Breast epithelium (tissue), 4 donors: ENCODE measurements around the gene FOLR2. TPM values are rescaled to one million over a fixed set of nuclear protein-coding genes. Genes with fewer than 3 reads are reported as not detected.
"Not testable (repeated sequence)": the region's sequence is repeated elsewhere in the genome, so short reads cannot be mapped to it uniquely, and the experiment has no call there.

Experiments
- DNase-seq, 2 donors: peaks; one replicate each; pipeline ENCODE4 v3.0.0-alpha.2; 2019; ENCODE audit warnings: low spot score in 2 of 2
- H3K27ac ChIP-seq, 2 donors: fragments of 200-600 bp; sonication (generic) in 1 of 2; one replicate each; pipeline ENCODE4 v1.5.1; 2016 to 2019; ENCODE audit warnings: mild to moderate bottlenecking in 1 of 2
- H3K27me3 ChIP-seq, 2 donors: fragments of 200-600 bp; sonication (generic) in 1 of 2; one replicate each; pipeline versions ENCODE4 v1.5.1 to v1.6.0; 2017 to 2019; ENCODE audit warnings: control low read depth in 1 of 2, mild to moderate bottlenecking in 1 of 2
- H3K36me3 ChIP-seq: fragments of 200-600 bp; one replicate; pipeline ENCODE4 v1.5.1; 2019
- H3K4me1 ChIP-seq, 2 donors: fragments of 200-600 bp; sonication (generic); one replicate each; pipeline ENCODE4 v1.5.1; 2016 to 2019; ENCODE audit warnings: control low read depth in 1 of 2
- H3K4me3 ChIP-seq, 3 donors: fragments of 200-600 bp; sonication (generic); 1 replicate in 2 of 3; 2 replicates in 1 of 3; pipeline ENCODE4 v1.5.1; 2016 to 2019; ENCODE audit warnings: mild to moderate bottlenecking in 3 of 3, moderate library complexity in 2 of 3
- H3K9me3 ChIP-seq, 2 donors: fragments of 200-600 bp; sonication (generic) in 1 of 2; one replicate each; pipeline ENCODE4 v1.5.1; 2016 to 2019; ENCODE audit warnings: control low read depth in 1 of 2
- CTCF ChIP-seq, 3 donors: fragments of 450-650 bp; IDR thresholded peaks; one replicate each; pipeline ENCODE4 v1.5.1; 2016 to 2017; ENCODE audit warnings: antibody characterized with exemption in 3 of 3, mild to moderate bottlenecking in 3 of 3, moderate library complexity in 3 of 3
- POLR2A ChIP-seq: fragments of 450-650 bp; IDR thresholded peaks from one replicate; pipeline ENCODE4 v1.6.1; 2016; ENCODE audit warnings: antibody characterized with exemption, mild to moderate bottlenecking, moderate library complexity
- POLR2AphosphoS5 ChIP-seq, 3 donors: sonication (generic); formaldehyde crosslinking; IDR thresholded peaks; one replicate each; pipeline ENCODE4 v1.6.1; 2017; ENCODE audit warnings: antibody characterized with exemption in 3 of 3
- intact Hi-C: fragments of 100-400 bp; cut with DNase I; formaldehyde crosslinking; loops from one replicate; pipeline ENCODE4 v1.15.1; 2023; ENCODE audit warnings: low total_unique reads
- total RNA-seq, 3 donors: library from RNA; depleted of rRNA; stranded (reverse); fragments of >200 nt; gene quantifications; one replicate each; pipeline ENCODE4 v1.1.0, GENCODE V29; 2016

The FOLR2 gene
- total RNA-seq, 3 donors from 2014 or later: 5.2 to 143 (median 16.7) TPM

- intact Hi-C loops: no loop called here
- TF ChIP-seq CTCF (IDR thresholded peaks at IDR 0.05) (no peak), POLR2A (no peak), POLR2AphosphoS5 (IDR thresholded peaks at IDR 0.05) (no peak)
- no peaks in the 10 kb centered on the region for H3K27me3 ChIP-seq
- no peak overlapping the region for H3K27ac ChIP-seq
- H3K9me3 ChIP-seq: no peaks in the 10 kb centered on the region
- no peaks in the 10 kb centered on the region for H3K36me3 ChIP-seq
- no peak overlapping the region for H3K4me3 ChIP-seq
- no peaks in the 10 kb centered on the region for H3K4me1 ChIP-seq
- DNase-seq: no peak
These were observed 49.4 kb downstream of the FOLR2 start for GRCh38 chr11:72265951-72266350.

- DNase-seq, H3K27me3 ChIP-seq, H3K4me1 ChIP-seq, H3K4me3 ChIP-seq, H3K27ac ChIP-seq, H3K9me3 ChIP-seq, intact Hi-C loops, H3K36me3 ChIP-seq: not testable (repeated sequence)
These were observed 50.4 kb downstream of the FOLR2 start for GRCh38 chr11:72266960-72267359.

- Histone ChIP-seq H3K4me3 (no peak overlapping the region), H3K36me3 (no peaks in the 10 kb centered on the region), H3K9me3 (no peaks in the 10 kb centered on the region), H3K27ac (no peak overlapping the region), H3K4me1 (no peaks in the 10 kb centered on the region), H3K27me3 (no peaks in the 10 kb centered on the region)
- intact Hi-C loops: no loop called here
- no peak for DNase-seq
- TF ChIP-seq POLR2AphosphoS5 (IDR thresholded peaks at IDR 0.05) (no peak), CTCF (IDR thresholded peaks at IDR 0.05) (no peak), POLR2A (no peak)
These were observed 51.5 kb downstream of the FOLR2 start for GRCh38 chr11:72267956-72268617.

Other genes with a start within 250 kb of the FOLR2 start
- gene IL18BP, start 217.9 kb upstream of the FOLR2 start, total RNA-seq: 10 to 100 TPM in 2 of 3 donors, 1 to 10 TPM in 1; 2.6 to 10.4 (median 10.2) TPM
- gene NUMA1, start 136.3 kb upstream of the FOLR2 start, total RNA-seq: 100 to 1,000 TPM; 240 to 412 (median 283) TPM
- 100 to 1,000 TPM in 1 of 3 donors, 10 to 100 TPM in 2; 14.9 to 103 (median 17.1) TPM for gene LRRC51, start 135.9 kb upstream of the FOLR2 start, total RNA-seq
- 100 to 1,000 TPM in 2 of 3 donors, 10 to 100 TPM in 1; 87.2 to 120 (median 112) TPM for gene LAMTOR1, start 113.5 kb upstream of the FOLR2 start, total RNA-seq
- not detected for gene TOMT, start 110.9 kb upstream of the FOLR2 start, total RNA-seq
- gene ANAPC15, start 104.1 kb upstream of the FOLR2 start, total RNA-seq: 10 to 100 TPM; 12.1 to 22.4 (median 21.4) TPM
- under 1 TPM in 1 of 3 donors, not detected in 2; 0.48 TPM for gene FOLR3, start 81.1 kb upstream of the FOLR2 start, total RNA-seq
- gene FOLR1, start 24.7 kb upstream of the FOLR2 start, total RNA-seq: 10 to 100 TPM in 2 of 3 donors, not detected in 1; 11.8 to 45.2 TPM
- 10 to 100 TPM; 47.2 to 91.8 (median 73.1) TPM for gene INPPL1, start 8.0 kb downstream of the FOLR2 start, total RNA-seq
- not detected for gene PHOX2A, start 27.4 kb downstream of the FOLR2 start, total RNA-seq
- 10 to 100 TPM; 19.0 to 28.8 (median 23.1) TPM for gene CLPB, start 217.7 kb downstream of the FOLR2 start, total RNA-seq